Thyroid gland (tissue), 4 donors: Measurements from ENCODE around the gene NEUROD6. TPM values are rescaled to one million over a fixed set of nuclear protein-coding genes. Genes with fewer than 3 reads are reported as not detected.

Experiments
- DNase-seq, 2 donors: peaks; one replicate each; pipeline ENCODE4 v3.0.0-alpha.2; 2019
- H3K27ac ChIP-seq, 3 donors: fragments of 200-600 bp; sonication (generic); 1 replicate in 2 of 3; 2 replicates in 1 of 3; pipeline ENCODE4 v1.5.1; 2016 to 2019; ENCODE audit warnings: mild to moderate bottlenecking in 1 of 3, moderate library complexity in 1 of 3
- H3K27me3 ChIP-seq: fragments of 200-600 bp; sonication (generic); one replicate; pipeline ENCODE4 v1.5.1; 2019
- H3K36me3 ChIP-seq, 2 donors: fragments of 200-600 bp; sonication (generic); one replicate each; pipeline ENCODE4 v1.5.1; 2016 to 2019
- H3K4me1 ChIP-seq, 2 donors: fragments of 200-600 bp; sonication (generic); one replicate each; pipeline ENCODE4 v1.5.1; 2017 to 2019
- H3K4me3 ChIP-seq, 3 donors: fragments of 200-600 bp; sonication (generic); replicated peaks in 1 of 3; 1 replicate in 2 of 3; 2 replicates in 1 of 3; pipeline ENCODE4 v1.5.1; 2016; ENCODE audit warnings: mild to moderate bottlenecking in 1 of 3
- H3K9me3 ChIP-seq: fragments of 200-600 bp; sonication (generic); one replicate; pipeline ENCODE4 v1.5.1; 2017
- CTCF ChIP-seq, 6 experiments: fragments of 200-600 bp in 3 of 6; fragments of 450-650 bp in 3 of 6; sonication (generic) in 3 of 6; IDR thresholded peaks; one replicate each; pipeline ENCODE4 v1.5.1; 2016 to 2019; ENCODE audit warnings: antibody characterized with exemption in 6 of 6, mild to moderate bottlenecking in 2 of 6, inconsistent platforms in 1 of 6, moderate library complexity in 1 of 6
- POLR2A ChIP-seq, 2 donors: fragments of 450-650 bp; IDR thresholded peaks; one replicate each; pipeline ENCODE4 v1.6.1; 2017; ENCODE audit warnings: antibody characterized with exemption in 2 of 2, mild to moderate bottlenecking in 2 of 2, moderate library complexity in 1 of 2
- WGBS, 2 donors: methylation state at CpG; one replicate each; pipeline ENCODE4 v1.1.5; 2017; 5-methylcytosine and 5-hydroxymethylcytosine counted together
- intact Hi-C: fragments of 100-400 bp; cut with DNase I; formaldehyde crosslinking; loops from one replicate; pipeline ENCODE4 v1.15.1; 2023
- total RNA-seq, 4 donors: library from RNA; depleted of rRNA; stranded (reverse); fragments of >200 nt; gene quantifications; one replicate each; pipeline ENCODE4 v1.2.3, GENCODE V29; 2016

NEUROD6 gene
- total RNA-seq, 4 donors from 2014 or later, result not detected

GRCh38 chr7:31314781-31315180 is 25.7 kb downstream of the NEUROD6 start:
- WGBS, 2 donors, result 77 to 86% methylated on average over 4 of the region's 4 CpGs
- DNase-seq, result no peak
- no peaks in the 10 kb centered on the region for H3K4me1 ChIP-seq

GRCh38 chr7:31312889-31313288 is 27.6 kb downstream of the NEUROD6 start:
- H3K4me3 ChIP-seq, result no peak overlapping the region
- H3K36me3 ChIP-seq, result no peaks in the 10 kb centered on the region
- intact Hi-C loops, result no loop called here
- TF ChIP-seq POLR2A (IDR thresholded peaks at IDR 0.05), result no peak
- no peak for TF ChIP-seq CTCF (IDR thresholded peaks at IDR 0.05)
- DNase-seq, result no peak
- no peak overlapping the region for H3K27ac ChIP-seq
- WGBS, 2 donors, result 68 to 79% methylated on average over 7 of the region's 7 CpGs
- H3K9me3 ChIP-seq, result no peaks in the 10 kb centered on the region
- H3K27me3 ChIP-seq, result no peaks in the 10 kb centered on the region
- H3K4me1 ChIP-seq, result no peaks in the 10 kb centered on the region

More at GRCh38 chr7:31314781-31315180, 25.7 kb downstream of the NEUROD6 start:
- TF ChIP-seq POLR2A (IDR thresholded peaks at IDR 0.05) (no peak), CTCF (IDR thresholded peaks at IDR 0.05) (no peak)
- intact Hi-C loops, result no loop called here
- H3K27ac ChIP-seq, result no peak overlapping the region
- no peaks in the 10 kb centered on the region for H3K36me3 ChIP-seq
- no peaks in the 10 kb centered on the region for H3K27me3 ChIP-seq
- no peak overlapping the region for H3K4me3 ChIP-seq
- no peaks in the 10 kb centered on the region for H3K9me3 ChIP-seq

DNA sequence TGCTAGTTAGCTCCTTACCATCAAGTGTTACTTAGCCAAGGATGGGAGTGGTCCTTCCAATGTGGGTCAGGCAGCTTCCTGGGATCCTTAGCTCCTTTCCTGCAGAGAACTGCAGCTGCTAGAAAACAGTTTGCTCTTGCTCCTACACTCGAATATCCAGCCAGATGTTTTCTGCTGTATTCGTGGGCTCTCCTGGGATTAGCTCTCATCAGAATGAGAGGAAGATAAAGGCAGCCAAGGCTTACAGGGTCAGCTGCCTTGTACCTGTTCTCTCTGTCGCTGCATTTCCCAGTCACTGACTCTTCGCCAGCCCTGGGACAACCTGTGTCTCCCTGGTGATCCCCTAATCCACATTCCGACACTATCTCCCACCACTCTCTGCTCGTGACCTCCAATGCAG is 29.0 kb downstream of the NEUROD6 start:
- Histone ChIP-seq H3K36me3 (no peaks in the 10 kb centered on the region), H3K4me1 (no peaks in the 10 kb centered on the region), H3K4me3 (no peak overlapping the region), H3K27ac (no peak overlapping the region), H3K9me3 (no peaks in the 10 kb centered on the region), H3K27me3 (no peaks in the 10 kb centered on the region)
- DNase-seq, result no peak
- WGBS, 2 donors, result 57 to 67% methylated on average over 6 of the region's 6 CpGs
- intact Hi-C loops, result no loop called here
- TF ChIP-seq CTCF (IDR thresholded peaks at IDR 0.05), result no peak
- TF ChIP-seq POLR2A (IDR thresholded peaks at IDR 0.05), result no peak

DNA sequence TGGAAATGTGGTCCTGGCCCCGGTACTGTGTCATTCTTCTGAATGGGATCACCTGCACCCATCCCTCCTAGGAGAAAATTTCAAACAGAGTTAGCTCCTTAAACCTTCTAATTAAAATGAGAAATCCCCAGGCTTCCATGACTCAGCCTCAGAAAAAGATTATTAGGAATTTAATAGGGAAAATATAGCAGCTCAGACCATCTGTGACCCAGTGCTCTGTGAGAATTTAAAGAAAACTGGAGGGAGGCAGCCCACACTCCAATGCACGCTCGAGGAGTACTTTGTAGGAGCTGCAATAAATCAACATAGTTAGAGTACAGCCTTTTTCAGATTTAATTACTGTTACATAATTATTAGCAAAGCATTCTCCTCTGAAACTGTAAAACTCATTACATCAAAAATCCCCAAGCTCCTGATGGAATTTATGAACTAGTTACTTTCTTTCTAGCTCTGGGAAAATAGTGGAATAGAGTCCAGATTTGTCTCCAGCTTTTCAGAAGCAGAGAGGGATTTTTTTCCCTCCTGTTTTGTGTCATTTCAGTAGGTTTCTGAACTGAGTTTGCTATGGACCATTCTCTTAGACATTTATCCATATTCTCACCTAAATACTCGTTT is 30.1 kb downstream of the NEUROD6 start:
- 35 to 42% methylated on average over 4 of the region's 4 CpGs for WGBS, 2 donors
- Histone ChIP-seq H3K4me3 (no peak overlapping the region), H3K36me3 (no peaks in the 10 kb centered on the region), H3K9me3 (no peaks in the 10 kb centered on the region), H3K27ac (no peak overlapping the region), H3K27me3 (no peaks in the 10 kb centered on the region), H3K4me1 (no peaks in the 10 kb centered on the region)
- intact Hi-C loops, result no loop called here
- no peak for TF ChIP-seq CTCF (IDR thresholded peaks at IDR 0.05)
- no peak for TF ChIP-seq POLR2A (IDR thresholded peaks at IDR 0.05)
- DNase-seq, result no peak

- no peak for TF ChIP-seq CTCF (IDR thresholded peaks at IDR 0.05)
- no peak for TF ChIP-seq POLR2A (IDR thresholded peaks at IDR 0.05)
- H3K9me3 ChIP-seq, result no peaks in the 10 kb centered on the region
- DNase-seq, result no peak
- no peaks in the 10 kb centered on the region for H3K27me3 ChIP-seq
- no peaks in the 10 kb centered on the region for H3K4me1 ChIP-seq
- H3K36me3 ChIP-seq, result no peaks in the 10 kb centered on the region
- 35 to 49% methylated on average over 4 of the region's 4 CpGs for WGBS, 2 donors
- no peak overlapping the region for H3K4me3 ChIP-seq
- intact Hi-C loops, result no loop called here
- H3K27ac ChIP-seq, result no peak overlapping the region
Observed at GRCh38 chr7:31309407-31309806, 31.1 kb downstream of the NEUROD6 start.
